HG03175 (cell line): ENCODE data around the gene TMEM174.

Experiments
- ATAC-seq: cut with Tn5 transposase; IDR thresholded peaks from one replicate; pipeline ENCODE4 v1.9.1; 2021; ENCODE audit warnings: mild to moderate bottlenecking, moderate library complexity; ENCODE audit not compliant: unreplicated experiment

TMEM174 gene

GRCh38 chr5:73172951-73173350, at the start of gene TMEM174:
Gene TMEM174, plus strand, starts transcription at chr5:73173193. Its CDS starts 51 bp downstream, at chr5:73173244.
- ATAC-seq: no peak

GRCh38 chr5:73125289-73125688, 47.7 kb upstream of the TMEM174 start:
- ATAC-seq: no peak

- no peak for ATAC-seq
Observed at GRCh38 chr5:73126381-73126780, 46.6 kb upstream of the TMEM174 start.

GRCh38 chr5:73126957-73127356, 46.0 kb upstream of the TMEM174 start:
- ATAC-seq: no peak

GRCh38 chr5:73129143-73129542, 43.9 kb upstream of the TMEM174 start:
- no peak for ATAC-seq

- no peak for ATAC-seq
Observed at GRCh38 chr5:73130811-73131210, 42.2 kb upstream of the TMEM174 start.

GRCh38 chr5:73131711-73132425, 41.1 kb upstream of the TMEM174 start:
- ATAC-seq: no peak

- ATAC-seq: no peak
Observed at GRCh38 chr5:73132759-73133158, 40.2 kb upstream of the TMEM174 start.

GRCh38 chr5:73135021-73135420, 38.0 kb upstream of the TMEM174 start:
- ATAC-seq: no peak

GRCh38 chr5:73135429-73136054, 37.5 kb upstream of the TMEM174 start:
- ATAC-seq: no peak

- ATAC-seq: no peak
Observed at GRCh38 chr5:73136055-73136562, 36.9 kb upstream of the TMEM174 start.

- no peak for ATAC-seq
Observed at GRCh38 chr5:73137563-73138530, 35.1 kb upstream of the TMEM174 start.

GRCh38 chr5:73139485-73139884, 33.5 kb upstream of the TMEM174 start:
- no peak for ATAC-seq

- ATAC-seq: no peak
Observed at GRCh38 chr5:73140801-73141200, 32.2 kb upstream of the TMEM174 start.

- no peak for ATAC-seq
Observed at GRCh38 chr5:73142035-73142434, 31.0 kb upstream of the TMEM174 start.

- no peak for ATAC-seq
Observed at GRCh38 chr5:73143716-73144115, 29.3 kb upstream of the TMEM174 start.

- ATAC-seq: no peak
Observed at GRCh38 chr5:73149540-73149939, 23.5 kb upstream of the TMEM174 start.

GRCh38 chr5:73150876-73151275, 22.1 kb upstream of the TMEM174 start:
- ATAC-seq: no peak

GRCh38 chr5:73151766-73152410, 21.1 kb upstream of the TMEM174 start:
- ATAC-seq: no peak
